HEK293T (cell line): ENCODE measurements around the gene CD151.

Source experiments
- ARNT ChIP-seq: fragments of 450-650 bp; IDR thresholded peaks from 2 replicates; pipeline ENCODE4 v1.6.1; 2017; ENCODE audit warnings: mild to moderate bottlenecking
- FOXM1 ChIP-seq: fragments of 450-650 bp; IDR thresholded peaks from 2 replicates; pipeline ENCODE4 v1.6.1; 2017; ENCODE audit warnings: mild to moderate bottlenecking, borderline replicate concordance
- TARDBP ChIP-seq: fragments of 450-650 bp; IDR thresholded peaks from 2 replicates; pipeline ENCODE4 v1.6.1; 2016

DNA sequence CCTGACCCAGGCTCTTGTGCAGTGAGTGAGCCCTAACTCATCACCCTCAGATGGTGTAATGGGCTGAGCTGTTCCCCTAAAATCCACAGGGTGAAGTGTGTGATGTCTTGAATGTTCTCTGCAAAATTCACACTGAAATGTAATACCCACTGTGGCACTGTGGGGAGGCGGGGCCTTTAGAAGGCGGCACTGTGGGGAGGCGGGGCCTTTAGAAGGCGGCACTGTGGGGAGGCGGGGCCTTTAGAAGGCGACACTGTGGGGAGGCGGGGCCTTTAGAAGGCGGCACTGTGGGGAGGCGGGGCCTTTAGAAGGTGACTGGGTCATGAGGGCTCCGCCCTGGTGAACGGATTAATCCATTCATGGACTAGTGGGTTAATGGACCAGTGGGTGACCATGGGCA lies 44.8 kb downstream of the CD151 start:
- TF ChIP-seq ARNT (no peak), FOXM1 (no peak), TARDBP (no peak)
